CD14-positive monocyte (primary cell): ENCODE measurements around the gene USP24. TPM values are rescaled to one million over a fixed set of nuclear protein-coding genes. Genes with fewer than 3 reads are reported as not detected.

Experiments used
- DNase-seq, 3 donors: peaks; one replicate each; pipeline ENCODE4 v3.0.0-alpha.2; 2011 to 2022
- H2AFZ ChIP-seq: 2 replicates; pipeline ENCODE4 v1.6.0; 2012; ENCODE audit warnings: mild to moderate bottlenecking, low read depth, low read length, inconsistent platforms; ENCODE audit not compliant: insufficient read depth, poor library complexity, severe bottlenecking
- H3K27ac ChIP-seq, 2 donors: 1 replicate in 1 of 2; 2 replicates in 1 of 2; pipeline ENCODE4 v1.5.1; 2012 to 2013; ENCODE audit warnings: low read length in 2 of 2, control low read depth in 1 of 2, inconsistent platforms in 1 of 2, low read depth in 1 of 2, mild to moderate bottlenecking in 1 of 2
- H3K27me3 ChIP-seq, 2 donors: one replicate each; pipeline versions ENCODE4 v1.6.0 to v1.6.1; 2011 to 2013; ENCODE audit warnings: low read length in 2 of 2; ENCODE audit not compliant: control insufficient read depth in 2 of 2, insufficient read depth in 2 of 2
- H3K36me3 ChIP-seq, 2 donors: replicated peaks in 1 of 2; 1 replicate in 1 of 2; 2 replicates in 1 of 2; pipeline versions ENCODE4 v1.5.1 to v1.6.1; 2012 to 2013; ENCODE audit warnings: low read length in 2 of 2, control low read depth in 1 of 2, inconsistent platforms in 1 of 2, mild to moderate bottlenecking in 1 of 2; ENCODE audit not compliant: insufficient read depth in 2 of 2, control insufficient read depth in 1 of 2
- H3K4me1 ChIP-seq, 2 donors: 1 replicate in 1 of 2; 2 replicates in 1 of 2; pipeline versions ENCODE4 v1.5.1 to v1.6.1; 2012 to 2013; ENCODE audit warnings: low read length in 2 of 2, control low read depth in 1 of 2, inconsistent platforms in 1 of 2, mild to moderate bottlenecking in 1 of 2, moderate library complexity in 1 of 2; ENCODE audit not compliant: insufficient read depth in 2 of 2, control insufficient read depth in 1 of 2
- H3K4me2 ChIP-seq: replicated peaks from 2 replicates; pipeline ENCODE3; 2012; ENCODE audit warnings: low read length, moderate library complexity, mild to moderate bottlenecking; ENCODE audit not compliant: poor library complexity, severe bottlenecking; ENCODE audit errors: extremely low read depth
- H3K4me3 ChIP-seq, 3 experiments: fragments of 200-600 bp in 1 of 3; sonication (generic) in 1 of 3; replicated peaks in 1 of 3; 1 replicate in 2 of 3; 2 replicates in 1 of 3; pipeline ENCODE4 v1.5.1; 2011 to 2013; ENCODE audit warnings: low read length in 3 of 3, mild to moderate bottlenecking in 3 of 3, control low read depth in 2 of 3, low read depth in 2 of 3, inconsistent platforms in 1 of 3, moderate library complexity in 1 of 3
- H3K79me2 ChIP-seq: 2 replicates; pipeline ENCODE4 v1.6.0; 2012; ENCODE audit warnings: mild to moderate bottlenecking, control low read depth, inconsistent platforms, low read length, moderate library complexity; ENCODE audit not compliant: insufficient read depth
- H3K9ac ChIP-seq: 2 replicates; pipeline ENCODE4 v1.6.0; 2017; ENCODE audit warnings: low read length, mild to moderate bottlenecking; ENCODE audit not compliant: insufficient read depth, poor library complexity, severe bottlenecking
- H3K9me3 ChIP-seq, 2 donors: replicated peaks in 1 of 2; 1 replicate in 1 of 2; 2 replicates in 1 of 2; pipeline versions ENCODE4 v1.5.1 to v1.6.1; 2012 to 2013; ENCODE audit warnings: low read length in 2 of 2, control low read depth in 1 of 2; ENCODE audit not compliant: control insufficient read depth in 1 of 2, insufficient read depth in 1 of 2
- H4K20me1 ChIP-seq: 2 replicates; pipeline ENCODE4 v1.6.0; 2012; ENCODE audit warnings: mild to moderate bottlenecking, low read length, control low read depth, moderate library complexity; ENCODE audit not compliant: insufficient read depth
- H3K27ac Mint-ChIP-seq, 7 donors: one replicate each; pipeline ENCODE4 v1.8.0; 2020; ENCODE audit warnings: mild to moderate bottlenecking in 7 of 7, mixed read lengths in 7 of 7, moderate library complexity in 6 of 7, inconsistent platforms in 2 of 7
- H3K27me3 Mint-ChIP-seq, 3 donors: one replicate each; pipeline ENCODE4 v1.8.0; 2021 to 2022; ENCODE audit warnings: low read depth in 3 of 3, mild to moderate bottlenecking in 3 of 3, mixed read lengths in 3 of 3, moderate library complexity in 3 of 3, inconsistent platforms in 1 of 3
- H3K36me3 Mint-ChIP-seq, 2 donors: one replicate each; pipeline ENCODE4 v1.8.0; 2020; ENCODE audit warnings: mixed read lengths in 2 of 2, inconsistent platforms in 1 of 2, mild to moderate bottlenecking in 1 of 2
- H3K4me1 Mint-ChIP-seq: one replicate; pipeline ENCODE4 v1.8.0; 2020; ENCODE audit warnings: mild to moderate bottlenecking, mixed read lengths
- H3K4me3 Mint-ChIP-seq, 2 donors: one replicate each; pipeline ENCODE4 v1.8.0; 2020; ENCODE audit warnings: mild to moderate bottlenecking in 2 of 2, mixed read lengths in 2 of 2, moderate library complexity in 1 of 2
- H3K9me3 Mint-ChIP-seq, 7 donors: one replicate each; pipeline ENCODE4 v1.8.0; 2020 to 2022; ENCODE audit warnings: mixed read lengths in 7 of 7, mild to moderate bottlenecking in 6 of 7, moderate library complexity in 6 of 7, inconsistent platforms in 2 of 7
- CTCF ChIP-seq: fragments of 200-600 bp; IDR thresholded peaks from one replicate; pipeline ENCODE4 v1.8.0; 2022; ENCODE audit warnings: antibody characterized with exemption, mild to moderate bottlenecking
- whole genome bisulfite sequencing: methylation state at CpG from one replicate; pipeline ENCODE4 v1.1.5; 2013; ENCODE audit warnings: missing lambda C conversion rate; ENCODE audit not compliant: insufficient coverage; 5-methylcytosine and 5-hydroxymethylcytosine counted together
- intact Hi-C, 2 donors: fragments of 100-400 bp; cut with micrococcal nuclease; formaldehyde crosslinking; loops; one replicate each; pipeline versions ENCODE4 v1.15.0 to v1.15.1; 2023
- polyA plus RNA-seq, 3 donors: library from polyadenylated mRNA; depleted of rRNA in 1 of 3; unstranded in 2 of 3; stranded (reverse) in 1 of 3; fragments of 300-500 nt in 2 of 3; fragments of >200 nt in 1 of 3; fragmentation: Illumina TruSeq in 2 of 3; gene quantifications; 1 replicate in 2 of 3; 2 replicates in 1 of 3; pipeline ENCODE4 v1.2.3, GENCODE V29; 2012 to 2021

The USP24 gene
- polyA plus RNA-seq, 3 donors, result 1.1 to 14.2 (median 2.1) TPM

- TF ChIP-seq CTCF, result no peak
- H3K4me1 ChIP-seq, result peaks cover 11 to 15% of the 10 kb centered on the region in 2 donors
- H3K9me3 ChIP-seq, result no peaks in the 10 kb centered on the region
- peaks cover 0 to 1% (median 0%) of the 10 kb centered on the region in 3 donors for H3K27me3 Mint-ChIP-seq
- peak overlapping the region in 2 of 7 donors; percentile 35 to 71 for H3K27ac Mint-ChIP-seq
- WGBS, result no CpG with 5 or more reads among the region's 1 CpG
- no peak overlapping the region for H3K9ac ChIP-seq
- H3K4me1 Mint-ChIP-seq, result peaks cover 33% of the 10 kb centered on the region
- peaks cover 0 to 8% of the 10 kb centered on the region in 2 donors for H3K36me3 ChIP-seq
- no peak overlapping the region for H3K27ac ChIP-seq
- H3K4me2 ChIP-seq, result no peak overlapping the region
- no peaks in the 10 kb centered on the region for H3K27me3 ChIP-seq
- H3K9me3 Mint-ChIP-seq, result peaks cover 0 to under 1% (median 0%) of the 10 kb centered on the region in 7 donors
- H3K79me2 ChIP-seq, result peaks cover 99% of the 10 kb centered on the region
- intact Hi-C loops, result no loop called here
- peak in 2 of 3 donors; percentile 16 to 31 for DNase-seq
- no peak overlapping the region for H3K4me3 Mint-ChIP-seq
- no peak overlapping the region for H2AFZ ChIP-seq
- H3K36me3 Mint-ChIP-seq, result peaks cover 14 to 17% of the 10 kb centered on the region in 2 donors
- H3K4me3 ChIP-seq, result no peak overlapping the region
- H4K20me1 ChIP-seq, result peaks cover 95% of the 10 kb centered on the region
Observed at GRCh38 chr1:55204997-55205396, 10.2 kb downstream of the USP24 start.

- H3K4me3 Mint-ChIP-seq, result no peak overlapping the region
Observed at GRCh38 chr1:55203064-55203463, 12.1 kb downstream of the USP24 start.

More at GRCh38 chr1:55203064-55203463, 12.1 kb downstream of the USP24 start:
- WGBS, result no CpG with 5 or more reads among the region's 2 CpGs
- Mint-ChIP-seq H3K4me1 (peaks cover 20% of the 10 kb centered on the region), H3K27ac (peak overlapping the region in 3 of 7 donors; percentile 28 to 74 (median 34)), H3K9me3 (peaks cover 0 to 3% (median 2%) of the 10 kb centered on the region in 7 donors), H3K27me3 (peaks cover 0 to 1% (median 0%) of the 10 kb centered on the region in 3 donors), H3K36me3 (peaks cover 27 to 28% of the 10 kb centered on the region in 2 donors)
- Histone ChIP-seq H3K4me3 (no peak overlapping the region), H3K27ac (no peak overlapping the region), H3K9ac (no peak overlapping the region), H3K36me3 (peaks cover 0 to 22% of the 10 kb centered on the region in 2 donors), H3K79me2 (peaks cover 99% of the 10 kb centered on the region), H3K4me1 (no peaks in the 10 kb centered on the region), H2AFZ (no peak overlapping the region), H4K20me1 (peaks cover 95% of the 10 kb centered on the region), H3K4me2 (no peak overlapping the region), H3K9me3 (no peaks in the 10 kb centered on the region), H3K27me3 (no peaks in the 10 kb centered on the region)
- intact Hi-C loops, result no loop called here
- no peak for DNase-seq
- TF ChIP-seq CTCF, result no peak
